Esophagus muscularis mucosa (tissue), 4 donors: Measurements from ENCODE around the gene IQCE. TPM values are rescaled to one million over a fixed set of nuclear protein-coding genes. Genes with fewer than 3 reads are reported as not detected.

Experiments
- DNase-seq: peaks from one replicate; pipeline ENCODE4 v3.0.0-alpha.2; 2017; ENCODE audit errors: extremely low spot score
- H3K27ac ChIP-seq, 4 donors: fragments of 200-600 bp; sonication (generic); replicated peaks in 1 of 4; 1 replicate in 3 of 4; 2 replicates in 1 of 4; pipeline ENCODE4 v1.5.1; 2016 to 2019; ENCODE audit warnings: mild to moderate bottlenecking in 1 of 4
- H3K27me3 ChIP-seq, 4 donors: fragments of 200-600 bp; sonication (generic); one replicate each; pipeline versions ENCODE4 v1.5.1 to v1.6.0; 2016 to 2019
- H3K36me3 ChIP-seq, 4 donors: fragments of 200-600 bp; sonication (generic); one replicate each; pipeline ENCODE4 v1.5.1; 2016 to 2019
- H3K4me1 ChIP-seq, 4 donors: fragments of 200-600 bp; sonication (generic); one replicate each; pipeline ENCODE4 v1.5.1; 2016 to 2019
- H3K4me3 ChIP-seq, 4 donors: fragments of 200-600 bp; sonication (generic); 1 replicate in 2 of 4; 2 replicates in 2 of 4; pipeline ENCODE4 v1.5.1; 2016 to 2019; ENCODE audit warnings: mild to moderate bottlenecking in 4 of 4, moderate library complexity in 1 of 4
- H3K9me3 ChIP-seq, 4 donors: fragments of 200-600 bp; sonication (generic); 1 replicate in 3 of 4; 2 replicates in 1 of 4; pipeline ENCODE4 v1.5.1; 2016 to 2019
- EP300 ChIP-seq: sonication (generic); formaldehyde crosslinking; IDR thresholded peaks from one replicate; pipeline ENCODE4 v1.6.1; 2017; ENCODE audit warnings: antibody characterized with exemption
- POLR2A ChIP-seq: fragments of 450-650 bp; IDR thresholded peaks from one replicate; pipeline ENCODE4 v1.6.1; 2017; ENCODE audit warnings: antibody characterized with exemption, moderate library complexity, mild to moderate bottlenecking, low read depth
- POLR2AphosphoS5 ChIP-seq, 2 donors: sonication (generic); formaldehyde crosslinking; IDR thresholded peaks; one replicate each; pipeline ENCODE4 v1.6.1; 2017; ENCODE audit warnings: antibody characterized with exemption in 2 of 2
- WGBS: methylation state at CpG from one replicate; pipeline ENCODE4 v1.1.5; 2018; 5-methylcytosine and 5-hydroxymethylcytosine counted together
- intact Hi-C: fragments of 100-400 bp; cut with DNase I; formaldehyde crosslinking; loops from one replicate; pipeline ENCODE4 v1.15.1; 2023
- total RNA-seq, 4 donors: library from RNA; depleted of rRNA; stranded (reverse); fragments of >200 nt; gene quantifications; one replicate each; pipeline versions ENCODE4 v1.1.0 to v1.2.1, GENCODE V29; 2016
- TF ChIP-seq, protein P1 (sequence below), 3 experiments: fragments of 200-600 bp in 2 of 3; fragments of 450-650 bp in 1 of 3; sonication (generic) in 2 of 3; IDR thresholded peaks; one replicate each; pipeline ENCODE4 v1.5.1; 2017 to 2019; ENCODE audit warnings: antibody characterized with exemption in 3 of 3, mild to moderate bottlenecking in 2 of 3, moderate library complexity in 1 of 3

The IQCE gene
- total RNA-seq, 4 donors from 2014 or later = 13.0 to 22.4 (median 18.0) TPM

- intact Hi-C loops = no loop called here
- H3K27me3 ChIP-seq = no peaks in the 10 kb centered on the region
Observed at GRCh38 chr7:2658941-2659340, 100.2 kb downstream of the IQCE start.

DNA sequence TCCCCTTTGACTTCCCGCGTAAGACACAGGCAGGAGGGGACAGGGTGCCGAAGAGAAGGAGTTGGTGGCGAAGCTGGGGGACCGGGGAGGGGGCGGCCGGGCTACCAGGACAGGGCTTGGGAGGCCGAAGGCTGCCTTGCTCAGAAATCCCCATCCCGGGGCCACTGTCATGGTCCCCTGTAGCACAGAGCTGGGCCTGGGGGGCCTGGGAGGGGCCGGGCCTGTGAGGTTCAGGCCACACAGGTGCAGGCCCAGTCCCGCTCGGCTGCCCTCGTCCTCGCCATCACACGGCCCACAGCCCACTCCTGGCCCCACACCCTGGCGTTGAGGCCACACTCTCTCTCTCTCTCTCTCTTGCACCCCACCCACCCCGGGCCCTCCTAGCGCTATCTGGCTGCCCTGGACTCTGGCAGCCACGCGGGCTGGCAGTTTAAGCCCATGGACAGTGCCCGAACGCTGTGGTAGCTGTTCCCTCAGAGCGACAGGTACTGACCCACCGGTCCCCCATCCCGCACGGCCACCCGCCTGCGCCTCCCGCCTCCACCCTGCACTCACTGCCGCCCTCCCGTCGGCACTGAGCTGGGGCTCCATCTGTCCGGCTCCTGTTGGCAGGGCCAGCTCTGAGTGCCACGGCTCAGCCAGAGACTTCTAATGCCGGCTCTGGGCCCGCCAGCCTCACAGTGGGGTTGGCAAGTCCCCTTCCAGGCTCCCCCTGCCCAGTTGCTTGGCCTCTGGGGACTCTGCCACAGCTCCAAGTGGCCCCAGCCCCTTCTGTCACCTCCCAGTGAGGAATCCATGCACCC, 101.0 kb downstream of the IQCE start:
- H3K9me3 ChIP-seq = no peaks in the 10 kb centered on the region
- TF ChIP-seq, protein P1, sequence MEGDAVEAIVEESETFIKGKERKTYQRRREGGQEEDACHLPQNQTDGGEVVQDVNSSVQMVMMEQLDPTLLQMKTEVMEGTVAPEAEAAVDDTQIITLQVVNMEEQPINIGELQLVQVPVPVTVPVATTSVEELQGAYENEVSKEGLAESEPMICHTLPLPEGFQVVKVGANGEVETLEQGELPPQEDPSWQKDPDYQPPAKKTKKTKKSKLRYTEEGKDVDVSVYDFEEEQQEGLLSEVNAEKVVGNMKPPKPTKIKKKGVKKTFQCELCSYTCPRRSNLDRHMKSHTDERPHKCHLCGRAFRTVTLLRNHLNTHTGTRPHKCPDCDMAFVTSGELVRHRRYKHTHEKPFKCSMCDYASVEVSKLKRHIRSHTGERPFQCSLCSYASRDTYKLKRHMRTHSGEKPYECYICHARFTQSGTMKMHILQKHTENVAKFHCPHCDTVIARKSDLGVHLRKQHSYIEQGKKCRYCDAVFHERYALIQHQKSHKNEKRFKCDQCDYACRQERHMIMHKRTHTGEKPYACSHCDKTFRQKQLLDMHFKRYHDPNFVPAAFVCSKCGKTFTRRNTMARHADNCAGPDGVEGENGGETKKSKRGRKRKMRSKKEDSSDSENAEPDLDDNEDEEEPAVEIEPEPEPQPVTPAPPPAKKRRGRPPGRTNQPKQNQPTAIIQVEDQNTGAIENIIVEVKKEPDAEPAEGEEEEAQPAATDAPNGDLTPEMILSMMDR (IDR thresholded peaks at IDR 0.05) = no peak
- TF ChIP-seq POLR2A = no peak
- TF ChIP-seq POLR2AphosphoS5 (IDR thresholded peaks at IDR 0.05) = no peak
- TF ChIP-seq EP300 = no peak
- no peak for DNase-seq
- H3K27me3 ChIP-seq = no peaks in the 10 kb centered on the region
- H3K27ac ChIP-seq = no peak overlapping the region
- 91% methylated on average over 31 of the region's 36 CpGs for WGBS
- H3K4me1 ChIP-seq = peaks cover 16 to 23% (median 17%) of the 10 kb centered on the region in 4 donors
- no peak overlapping the region for H3K4me3 ChIP-seq
- intact Hi-C loops = no loop called here
- peaks cover 0 to 68% (median 57%) of the 10 kb centered on the region in 4 donors for H3K36me3 ChIP-seq

More at GRCh38 chr7:2658941-2659340, 100.2 kb downstream of the IQCE start:
- H3K36me3 ChIP-seq = peaks cover 0 to 70% (median 58%) of the 10 kb centered on the region in 4 donors
- no peaks in the 10 kb centered on the region for H3K9me3 ChIP-seq
- 93% methylated on average over 9 of the region's 15 CpGs for WGBS
- DNase-seq = no peak
- H3K4me1 ChIP-seq = peaks cover 16 to 19% (median 16%) of the 10 kb centered on the region in 4 donors
- no peak for TF ChIP-seq POLR2AphosphoS5 (IDR thresholded peaks at IDR 0.05)
- TF ChIP-seq POLR2A = no peak
- TF ChIP-seq EP300 = no peak
- H3K4me3 ChIP-seq = no peak overlapping the region
- no peak overlapping the region for H3K27ac ChIP-seq

GRCh38 chr7:2660359-2661095, 101.7 kb downstream of the IQCE start:
- Histone ChIP-seq H3K36me3 (peaks cover 0 to 64% (median 52%) of the 10 kb centered on the region in 4 donors), H3K4me3 (no peak overlapping the region), H3K9me3 (no peaks in the 10 kb centered on the region), H3K27ac (no peak overlapping the region), H3K27me3 (no peaks in the 10 kb centered on the region), H3K4me1 (peaks cover 16 to 25% (median 17%) of the 10 kb centered on the region in 4 donors)
- no peak for DNase-seq
- 82% methylated on average over 10 of the region's 36 CpGs for WGBS
- intact Hi-C loops = no loop called here
- TF ChIP-seq POLR2AphosphoS5 (IDR thresholded peaks at IDR 0.05) = no peak
- TF ChIP-seq EP300 = no peak
- TF ChIP-seq POLR2A = no peak
- TF ChIP-seq, protein P1 (IDR thresholded peaks at IDR 0.05) = peak in 1 of 3 experiments; percentile 4

DNA sequence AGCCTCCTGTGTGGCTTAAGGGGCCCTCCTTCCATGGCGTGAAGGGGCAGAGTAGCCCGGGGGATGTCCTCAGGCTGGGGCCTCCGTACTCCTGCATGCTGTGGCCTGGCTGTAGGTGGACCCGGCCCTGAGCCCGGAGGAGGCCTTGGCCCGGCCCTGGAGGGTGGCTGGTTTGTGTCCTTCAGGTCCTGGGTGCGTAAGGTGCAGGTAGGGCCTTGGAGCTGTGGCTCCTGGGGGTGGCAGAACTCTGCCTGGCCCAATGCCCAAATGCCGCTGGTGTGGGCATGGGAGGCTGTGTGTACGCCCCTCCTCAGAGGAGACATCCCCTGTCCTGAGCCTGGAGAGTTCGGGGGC, 102.3 kb downstream of the IQCE start:
- intact Hi-C loops = no loop called here
- no peak for TF ChIP-seq POLR2AphosphoS5 (IDR thresholded peaks at IDR 0.05)
- TF ChIP-seq, protein P1 (IDR thresholded peaks at IDR 0.05) = no peak
- no peak for TF ChIP-seq POLR2A
- no peak for TF ChIP-seq EP300
- H3K27ac ChIP-seq = no peak overlapping the region
- no peaks in the 10 kb centered on the region for H3K9me3 ChIP-seq
- H3K4me1 ChIP-seq = peaks cover 16 to 29% (median 17%) of the 10 kb centered on the region in 4 donors
- DNase-seq = no peak
- no peak overlapping the region for H3K4me3 ChIP-seq
- H3K36me3 ChIP-seq = peaks cover 0 to 60% (median 48%) of the 10 kb centered on the region in 4 donors
- WGBS = 89% methylated on average over 7 of the region's 10 CpGs
- no peaks in the 10 kb centered on the region for H3K27me3 ChIP-seq
